Breast epithelium (tissue), 3 donors: ENCODE results near the gene HNRNPUL1.

Experiments
- CTCF ChIP-seq, 3 donors: fragments of 450-650 bp; IDR thresholded peaks; one replicate each; pipeline ENCODE4 v1.5.1; 2016 to 2017; ENCODE audit warnings: antibody characterized with exemption in 3 of 3, mild to moderate bottlenecking in 3 of 3, moderate library complexity in 3 of 3
- POLR2A ChIP-seq: fragments of 450-650 bp; IDR thresholded peaks from one replicate; pipeline ENCODE4 v1.6.1; 2016; ENCODE audit warnings: antibody characterized with exemption, mild to moderate bottlenecking, moderate library complexity
- POLR2AphosphoS5 ChIP-seq, 3 donors: sonication (generic); formaldehyde crosslinking; IDR thresholded peaks; one replicate each; pipeline ENCODE4 v1.6.1; 2017; ENCODE audit warnings: antibody characterized with exemption in 3 of 3

GRCh38 chr19:41269571-41269970 lies 5.4 kb downstream of the HNRNPUL1 start:
- TF ChIP-seq CTCF (IDR thresholded peaks at IDR 0.05) (no peak), POLR2AphosphoS5 (IDR thresholded peaks at IDR 0.05) (no peak), POLR2A (no peak)
